GM15510 (cell line): Measurements from ENCODE around the gene XRCC5.

Experiments
- POLR2A ChIP-seq: IDR thresholded peaks from 3 replicates; pipeline ENCODE4 v1.6.1; 2011; ENCODE audit warnings: borderline replicate concordance; ENCODE audit not compliant: insufficient read length; ENCODE audit errors: extremely low read depth

Gene XRCC5

DNA sequence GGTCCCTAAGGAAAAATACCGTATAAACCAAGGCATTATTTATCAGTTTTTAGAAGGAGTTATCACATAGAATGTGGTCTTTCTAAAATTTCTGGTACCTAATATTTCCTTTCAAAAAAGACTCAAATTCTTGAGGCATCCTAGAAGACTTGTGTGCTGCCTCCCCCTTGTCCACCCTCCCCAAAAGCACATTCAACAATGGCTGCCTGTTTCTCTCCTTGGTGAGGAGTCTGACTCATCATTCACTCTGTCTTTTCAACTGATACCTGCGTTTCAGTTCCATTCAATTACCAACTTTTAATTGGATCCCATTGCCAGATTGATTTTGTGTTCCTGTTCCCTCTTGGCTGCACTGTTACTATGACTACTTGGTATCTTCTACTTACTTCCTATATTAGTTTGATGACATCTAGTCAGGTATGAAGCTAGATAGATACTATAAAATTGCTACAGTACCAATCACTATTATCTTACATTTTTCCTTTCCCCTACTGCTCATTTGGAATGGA is 72.9 kb downstream of the XRCC5 start:
- TF ChIP-seq POLR2A = no peak

DNA sequence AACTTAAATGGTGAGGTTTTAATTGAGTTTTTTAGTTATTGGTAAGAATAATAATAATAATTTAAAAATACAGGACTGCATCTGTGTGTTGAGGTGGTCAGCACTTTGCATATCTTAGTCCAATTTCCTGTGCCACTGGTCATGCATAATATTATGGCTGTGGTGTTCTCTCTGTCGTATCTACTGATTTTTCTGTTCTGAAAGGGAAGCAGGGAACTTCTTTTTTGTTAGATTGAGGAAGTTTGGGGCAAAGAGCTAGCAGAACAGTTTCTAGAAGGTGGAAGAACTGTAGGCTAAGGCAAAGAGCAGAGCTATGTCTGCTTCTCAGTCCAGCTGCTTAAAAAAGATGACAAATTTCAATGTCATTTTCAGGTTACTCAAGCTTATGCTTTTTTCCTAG is 74.3 kb downstream of the XRCC5 start:
- no peak for TF ChIP-seq POLR2A

GRCh38 chr2:216188559-216188850 is 79.4 kb downstream of the XRCC5 start:
- no peak for TF ChIP-seq POLR2A

GRCh38 chr2:216188956-216189355 is 79.8 kb downstream of the XRCC5 start:
- no peak for TF ChIP-seq POLR2A

DNA sequence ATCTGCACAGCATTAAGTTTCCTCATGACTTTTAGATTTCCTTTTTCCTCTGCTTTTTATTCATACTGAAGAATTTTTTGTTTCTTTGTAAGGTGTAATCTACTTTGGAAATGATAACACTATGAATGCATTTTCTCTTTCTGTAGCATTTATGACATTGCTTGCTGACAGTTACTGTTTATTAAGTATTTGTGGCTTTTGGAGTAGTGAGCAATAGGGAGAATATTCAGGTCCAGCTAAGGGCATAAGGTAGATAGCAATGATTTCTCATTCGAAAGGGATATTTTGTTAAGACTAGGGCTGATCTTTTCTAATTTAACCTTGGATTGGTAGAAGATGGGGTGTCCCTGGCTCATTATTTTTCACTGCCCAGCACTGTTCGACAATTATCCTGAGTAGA is 80.3 kb downstream of the XRCC5 start:
- no peak for TF ChIP-seq POLR2A

- TF ChIP-seq POLR2A = no peak
Measured at GRCh38 chr2:216192181-216192580, 83.0 kb downstream of the XRCC5 start.

DNA sequence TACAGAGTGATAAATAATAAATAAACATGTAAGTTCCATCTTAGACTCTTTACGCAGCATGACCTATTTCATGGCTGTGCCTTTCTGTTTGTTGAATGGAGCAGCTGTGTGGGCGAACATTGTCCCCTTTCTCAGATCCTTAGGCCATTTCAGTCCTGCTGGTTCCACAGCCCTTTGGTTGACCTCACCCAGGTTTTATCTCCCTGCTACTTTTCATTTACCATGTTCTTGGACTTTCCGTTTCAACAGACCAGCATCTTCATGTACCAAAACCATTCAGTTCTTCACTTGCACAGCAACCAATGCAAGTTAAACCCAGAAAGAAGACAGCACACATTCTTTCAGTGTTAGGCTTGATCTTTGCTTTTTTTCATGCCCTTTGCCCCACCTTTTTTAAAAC is 83.8 kb downstream of the XRCC5 start:
- TF ChIP-seq POLR2A = no peak

GRCh38 chr2:216194013-216194412 is 84.9 kb downstream of the XRCC5 start:
- TF ChIP-seq POLR2A = no peak

DNA sequence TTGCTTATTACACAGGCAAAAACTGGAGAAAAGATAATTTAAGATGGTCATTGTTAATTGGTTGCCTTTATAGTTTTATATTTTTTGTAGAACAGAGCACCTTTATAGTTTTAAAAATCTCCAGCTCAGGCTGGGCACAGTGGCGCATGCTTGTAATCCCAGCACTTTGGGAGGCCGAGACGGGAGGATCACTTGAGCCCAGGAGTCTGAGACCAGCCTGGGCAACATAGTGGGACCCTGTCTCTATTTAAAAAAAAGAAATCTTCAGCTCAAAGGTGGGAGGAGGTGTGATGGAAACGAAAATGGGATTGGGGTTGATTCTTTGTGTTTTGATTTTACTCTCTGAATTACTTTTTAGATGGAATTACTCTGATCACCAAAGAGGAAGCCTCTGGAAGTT is 85.4 kb downstream of the XRCC5 start:
- TF ChIP-seq POLR2A = no peak

- no peak for TF ChIP-seq POLR2A
Measured at GRCh38 chr2:216195565-216196029, 86.4 kb downstream of the XRCC5 start.

DNA sequence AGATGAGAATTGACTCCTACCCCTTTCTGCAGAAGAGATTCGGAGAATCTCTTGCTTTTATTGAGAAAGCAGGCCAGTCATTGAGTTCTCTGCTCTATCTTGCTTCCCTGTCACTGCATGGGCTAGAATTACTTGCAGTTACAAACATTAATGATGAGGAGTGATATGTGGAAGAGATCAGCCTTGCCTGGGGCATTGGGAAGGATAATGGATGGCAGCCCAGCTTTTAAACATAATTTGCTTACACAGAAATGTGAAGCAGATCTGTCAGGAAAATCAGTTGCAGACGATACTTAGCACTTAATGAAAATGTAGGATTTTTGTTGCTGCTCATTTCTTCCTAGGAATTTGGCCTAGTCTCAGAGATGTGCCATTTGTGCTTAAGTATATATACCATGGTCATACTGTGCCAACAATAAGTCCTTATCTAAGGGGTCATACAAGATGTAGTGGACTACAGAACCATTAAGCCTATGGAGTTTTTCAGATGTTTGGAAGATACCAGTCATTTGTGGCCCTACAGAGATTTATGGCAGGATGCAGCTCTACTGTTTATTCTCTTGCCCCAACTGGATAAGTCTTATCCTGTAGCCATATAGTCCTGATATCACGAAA is 92.7 kb downstream of the XRCC5 start:
- TF ChIP-seq POLR2A = no peak

- no peak for TF ChIP-seq POLR2A
Measured at GRCh38 chr2:216202626-216203250, 93.6 kb downstream of the XRCC5 start.

DNA sequence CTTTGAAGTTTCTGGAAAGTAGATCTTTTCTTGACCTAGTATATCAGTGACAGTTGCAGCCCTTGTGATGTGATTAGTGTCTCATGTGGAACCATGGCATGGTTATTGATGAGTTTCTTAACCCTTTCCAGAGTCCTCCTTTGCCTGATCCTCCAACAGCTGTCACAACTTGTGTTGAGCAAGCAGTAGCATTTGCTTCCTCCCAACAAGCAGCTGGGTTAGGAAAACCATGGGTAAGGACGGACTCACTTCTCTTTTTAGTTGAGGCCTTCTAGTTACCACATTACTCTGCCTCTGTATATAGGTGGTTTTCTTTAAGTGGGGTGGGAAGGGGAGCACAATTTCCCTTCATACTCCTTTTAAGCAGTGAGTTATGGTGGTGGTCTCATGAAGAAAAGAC is 96.3 kb downstream of the XRCC5 start:
- TF ChIP-seq POLR2A = no peak

DNA sequence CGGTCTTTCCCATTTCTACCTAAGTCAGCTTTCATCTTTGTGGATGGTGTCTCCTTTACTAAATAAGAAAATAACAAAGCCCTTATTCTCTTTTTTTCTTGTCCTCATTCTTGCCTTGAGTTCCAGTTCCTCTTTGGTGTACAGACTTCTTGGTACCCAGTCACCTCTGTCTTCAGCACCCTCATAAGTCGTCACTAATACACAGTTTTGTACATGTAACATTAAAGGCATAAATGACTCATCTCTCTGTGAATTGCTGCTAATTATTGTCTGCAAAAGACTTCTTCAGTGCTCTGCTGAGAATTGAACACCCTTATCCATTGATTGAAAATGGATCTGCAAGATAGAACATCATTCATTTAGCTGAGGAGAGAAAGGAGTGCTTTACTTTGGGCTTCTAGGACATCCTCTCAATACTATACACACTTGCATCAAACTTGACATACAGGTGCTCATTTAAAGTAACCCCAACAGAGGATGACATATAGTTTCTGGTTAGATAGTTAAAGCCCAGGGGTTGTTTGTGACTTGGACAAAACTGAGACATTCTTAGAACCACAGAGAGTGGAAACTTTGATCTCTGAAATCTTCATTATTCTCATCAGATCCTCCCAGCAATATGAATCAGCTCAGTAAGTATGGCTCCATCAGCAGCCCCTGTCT is 97.0 kb downstream of the XRCC5 start:
- TF ChIP-seq POLR2A = no peak

DNA sequence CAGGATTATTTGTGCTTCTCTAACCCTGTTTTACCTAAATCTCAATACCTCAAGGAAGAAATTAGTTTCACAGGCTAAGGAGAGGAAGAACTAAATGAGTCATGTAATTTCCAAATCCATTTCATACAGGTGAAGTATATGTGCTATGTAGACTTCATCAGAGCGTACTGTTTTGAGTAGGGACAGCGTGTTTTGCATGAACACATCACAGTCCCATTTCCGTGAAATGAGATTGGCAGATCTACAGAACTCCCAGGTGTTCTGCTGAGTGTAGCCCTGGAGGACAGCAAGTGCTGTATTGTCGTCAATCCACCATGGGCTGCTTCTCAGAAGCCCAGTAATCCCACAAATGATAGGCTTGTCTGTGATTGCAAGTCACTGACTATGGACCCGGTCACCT is 97.7 kb downstream of the XRCC5 start:
- no peak for TF ChIP-seq POLR2A
